ENCODE data around the gene SLC9A9.

DNA sequence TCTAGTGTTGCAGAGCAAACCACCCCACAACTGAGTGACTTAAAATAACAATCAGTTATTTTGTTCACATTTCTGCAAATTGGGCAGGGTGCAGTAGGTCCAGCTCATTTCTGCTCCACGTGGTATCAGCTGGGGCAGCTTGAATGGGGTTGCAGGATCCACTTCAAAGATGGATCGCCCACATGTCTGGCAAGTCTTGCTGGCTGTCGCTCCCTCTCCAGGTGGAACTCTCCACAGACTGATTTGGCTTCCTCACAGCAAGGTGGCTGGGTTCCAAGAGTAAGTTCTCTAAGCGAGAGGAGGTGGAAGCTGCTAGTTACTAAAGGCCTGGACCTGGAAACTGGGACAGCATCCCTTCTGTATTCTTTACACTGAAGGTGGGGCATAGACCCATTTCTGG is 213.3 kb downstream of the SLC9A9 start:
- TF ChIP-seq, protein P1, sequence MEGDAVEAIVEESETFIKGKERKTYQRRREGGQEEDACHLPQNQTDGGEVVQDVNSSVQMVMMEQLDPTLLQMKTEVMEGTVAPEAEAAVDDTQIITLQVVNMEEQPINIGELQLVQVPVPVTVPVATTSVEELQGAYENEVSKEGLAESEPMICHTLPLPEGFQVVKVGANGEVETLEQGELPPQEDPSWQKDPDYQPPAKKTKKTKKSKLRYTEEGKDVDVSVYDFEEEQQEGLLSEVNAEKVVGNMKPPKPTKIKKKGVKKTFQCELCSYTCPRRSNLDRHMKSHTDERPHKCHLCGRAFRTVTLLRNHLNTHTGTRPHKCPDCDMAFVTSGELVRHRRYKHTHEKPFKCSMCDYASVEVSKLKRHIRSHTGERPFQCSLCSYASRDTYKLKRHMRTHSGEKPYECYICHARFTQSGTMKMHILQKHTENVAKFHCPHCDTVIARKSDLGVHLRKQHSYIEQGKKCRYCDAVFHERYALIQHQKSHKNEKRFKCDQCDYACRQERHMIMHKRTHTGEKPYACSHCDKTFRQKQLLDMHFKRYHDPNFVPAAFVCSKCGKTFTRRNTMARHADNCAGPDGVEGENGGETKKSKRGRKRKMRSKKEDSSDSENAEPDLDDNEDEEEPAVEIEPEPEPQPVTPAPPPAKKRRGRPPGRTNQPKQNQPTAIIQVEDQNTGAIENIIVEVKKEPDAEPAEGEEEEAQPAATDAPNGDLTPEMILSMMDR (IDR thresholded peaks at IDR 0.05; ENCODE audit: borderline replicate concordance, extremely low read depth, low read length, poor library complexity, severe bottlenecking), result no peak
- TF ChIP-seq EZH2 (IDR thresholded peaks at IDR 0.05; ENCODE audit: borderline replicate concordance, low read depth, low read length, severe bottlenecking), result no peak

Data from DND-41 (cell line).